Mesothelial cell of epicardium (in vitro differentiated cells): ENCODE results near the gene UBXN1. TPM values are rescaled to one million over a fixed set of nuclear protein-coding genes. Genes with fewer than 3 reads are reported as not detected.
A peak's percentile ranks its signal among the peaks of the same experiment; 100 is the strongest.

Source experiments
- DNase-seq, 2 experiments: peaks; one replicate each; pipeline ENCODE4 v3.0.0; 2021; ENCODE audit warnings: low spot score in 2 of 2; ENCODE audit not compliant: unreplicated experiment in 2 of 2
- H3K27ac Mint-ChIP-seq: 2 replicates; pipeline ENCODE4 v1.8.0; 2021; ENCODE audit warnings: mixed read lengths
- H3K27me3 Mint-ChIP-seq: 2 replicates; pipeline ENCODE4 v1.8.0; 2021; ENCODE audit warnings: low read depth, mixed read lengths
- H3K36me3 Mint-ChIP-seq: 2 replicates; pipeline ENCODE4 v1.8.0; 2021; ENCODE audit warnings: mixed read lengths
- H3K4me1 Mint-ChIP-seq: 2 replicates; pipeline ENCODE4 v1.8.0; 2021; ENCODE audit warnings: mixed read lengths
- H3K4me3 Mint-ChIP-seq: 2 replicates; pipeline ENCODE4 v1.8.0; 2021; ENCODE audit warnings: mild to moderate bottlenecking, moderate library complexity, mixed read lengths
- H3K9me3 Mint-ChIP-seq: 2 replicates; pipeline ENCODE4 v1.8.0; 2021; ENCODE audit warnings: mixed read lengths
- total RNA-seq: library from RNA; stranded (reverse); gene quantifications from 3 replicates; pipeline ENCODE4 v1.2.1, GENCODE V29; 2021
- TF ChIP-seq, protein P1 (sequence below): fragments of 200-600 bp; sonication (generic); IDR thresholded peaks from one replicate; pipeline ENCODE4 v1.5.0; 2021; ENCODE audit warnings: antibody characterized with exemption; ENCODE audit not compliant: unreplicated experiment

UBXN1 gene
- total RNA-seq, 1 donor from 2014 or later, result 119 TPM

DNA sequence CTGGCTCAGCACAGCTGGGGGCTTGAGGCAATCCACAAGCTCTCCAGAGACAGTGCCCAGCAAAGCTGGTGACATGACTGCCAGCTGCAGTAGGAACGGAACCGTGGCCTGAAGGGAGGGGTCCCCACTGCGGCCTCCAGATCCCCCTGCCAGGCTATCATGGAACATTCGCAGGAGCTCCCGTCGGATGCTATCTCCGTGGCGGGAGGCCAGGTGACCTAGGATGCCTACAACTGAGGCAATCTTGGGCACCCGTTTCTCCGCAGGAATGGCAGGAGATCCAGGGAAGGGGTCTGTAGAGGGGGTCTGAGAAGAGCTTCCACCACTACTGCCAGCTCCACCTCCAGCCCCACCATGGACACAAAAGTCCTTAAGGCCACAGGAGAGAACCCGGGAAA lies 29.9 kb downstream of the UBXN1 start:
- Mint-ChIP-seq H3K27ac (no peak overlapping the region), H3K4me3 (no peak overlapping the region), H3K36me3 (peaks cover 4% of the 10 kb centered on the region), H3K27me3 (no peaks in the 10 kb centered on the region), H3K9me3 (no peaks in the 10 kb centered on the region), H3K4me1 (peaks cover 25% of the 10 kb centered on the region)
- TF ChIP-seq, protein P1, sequence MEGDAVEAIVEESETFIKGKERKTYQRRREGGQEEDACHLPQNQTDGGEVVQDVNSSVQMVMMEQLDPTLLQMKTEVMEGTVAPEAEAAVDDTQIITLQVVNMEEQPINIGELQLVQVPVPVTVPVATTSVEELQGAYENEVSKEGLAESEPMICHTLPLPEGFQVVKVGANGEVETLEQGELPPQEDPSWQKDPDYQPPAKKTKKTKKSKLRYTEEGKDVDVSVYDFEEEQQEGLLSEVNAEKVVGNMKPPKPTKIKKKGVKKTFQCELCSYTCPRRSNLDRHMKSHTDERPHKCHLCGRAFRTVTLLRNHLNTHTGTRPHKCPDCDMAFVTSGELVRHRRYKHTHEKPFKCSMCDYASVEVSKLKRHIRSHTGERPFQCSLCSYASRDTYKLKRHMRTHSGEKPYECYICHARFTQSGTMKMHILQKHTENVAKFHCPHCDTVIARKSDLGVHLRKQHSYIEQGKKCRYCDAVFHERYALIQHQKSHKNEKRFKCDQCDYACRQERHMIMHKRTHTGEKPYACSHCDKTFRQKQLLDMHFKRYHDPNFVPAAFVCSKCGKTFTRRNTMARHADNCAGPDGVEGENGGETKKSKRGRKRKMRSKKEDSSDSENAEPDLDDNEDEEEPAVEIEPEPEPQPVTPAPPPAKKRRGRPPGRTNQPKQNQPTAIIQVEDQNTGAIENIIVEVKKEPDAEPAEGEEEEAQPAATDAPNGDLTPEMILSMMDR, result no peak
- DNase-seq, result no peak

DNA sequence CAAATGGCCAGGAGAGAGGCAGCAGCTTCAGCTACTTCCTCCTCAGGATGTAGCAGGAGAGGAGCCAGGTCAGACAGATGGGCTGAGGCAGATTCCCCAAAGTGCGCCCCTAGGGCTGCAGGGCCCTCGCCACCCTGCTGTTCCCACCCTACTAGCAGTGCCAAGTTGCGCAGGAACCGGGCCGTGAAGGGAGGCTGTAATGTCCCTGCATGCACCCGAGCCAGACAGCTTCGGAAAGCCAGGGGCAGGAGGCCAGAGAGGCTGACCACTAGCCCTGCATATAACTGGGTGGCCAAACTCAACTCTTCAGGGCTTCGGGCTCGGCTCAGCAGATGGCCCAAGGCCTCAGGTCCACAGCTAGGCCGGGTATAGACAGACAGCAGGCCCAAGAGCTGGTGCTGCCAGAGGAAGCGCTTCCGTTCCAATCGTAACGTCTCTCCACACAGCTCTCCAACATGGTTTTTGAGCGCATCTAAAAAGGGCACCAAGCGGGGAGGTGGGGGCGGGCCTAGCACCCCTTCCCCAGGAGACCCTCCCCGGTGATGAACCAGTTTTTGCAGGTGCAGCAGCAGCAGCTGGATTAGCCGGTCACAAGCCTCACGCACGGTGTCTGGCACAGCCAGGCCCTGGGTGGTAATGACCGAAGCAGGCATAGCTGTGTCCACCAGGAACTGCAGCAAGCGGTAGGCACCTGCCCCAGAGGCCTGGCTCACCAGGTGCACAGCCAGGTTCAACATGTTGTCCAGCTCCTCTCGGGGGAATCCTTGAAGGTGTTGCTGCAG lies 30.5 kb downstream of the UBXN1 start:
- TF ChIP-seq, protein P1, result no peak
- Mint-ChIP-seq H3K4me1 (peaks cover 22% of the 10 kb centered on the region), H3K4me3 (no peak overlapping the region)

DNA sequence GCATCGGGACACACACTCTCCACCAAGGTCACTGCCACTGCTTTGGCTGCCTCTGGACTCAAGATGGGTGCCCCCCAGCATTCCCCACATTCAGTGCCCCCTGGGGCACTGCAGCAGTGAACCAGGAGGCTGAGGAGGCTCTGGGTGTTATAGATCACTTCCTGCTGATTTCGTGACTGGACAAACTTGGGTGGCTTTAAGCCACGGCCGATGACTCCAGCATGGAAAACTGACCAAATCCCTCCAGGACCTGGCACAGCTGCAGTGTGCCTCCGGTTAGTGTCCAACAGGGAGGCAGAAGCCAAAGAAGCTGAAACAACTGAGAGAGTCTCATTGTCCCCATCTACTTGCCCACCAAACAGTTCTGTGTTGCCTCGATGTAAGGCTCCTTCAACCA lies 31.3 kb downstream of the UBXN1 start:
- DNase-seq, result no peak
- no peak overlapping the region for H3K27ac Mint-ChIP-seq
- H3K27me3 Mint-ChIP-seq, result no peaks in the 10 kb centered on the region
- H3K9me3 Mint-ChIP-seq, result no peaks in the 10 kb centered on the region
- no peak overlapping the region for H3K4me3 Mint-ChIP-seq
- peaks cover 4% of the 10 kb centered on the region for H3K36me3 Mint-ChIP-seq
- TF ChIP-seq, protein P1, result no peak
- peaks cover 19% of the 10 kb centered on the region for H3K4me1 Mint-ChIP-seq

More for the DNA sequence above, 30.5 kb downstream of the UBXN1 start:
- H3K36me3 Mint-ChIP-seq, result peaks cover 4% of the 10 kb centered on the region
- no peak overlapping the region for H3K27ac Mint-ChIP-seq
- H3K9me3 Mint-ChIP-seq, result no peaks in the 10 kb centered on the region
- H3K27me3 Mint-ChIP-seq, result no peaks in the 10 kb centered on the region
- no peak for DNase-seq

DNA sequence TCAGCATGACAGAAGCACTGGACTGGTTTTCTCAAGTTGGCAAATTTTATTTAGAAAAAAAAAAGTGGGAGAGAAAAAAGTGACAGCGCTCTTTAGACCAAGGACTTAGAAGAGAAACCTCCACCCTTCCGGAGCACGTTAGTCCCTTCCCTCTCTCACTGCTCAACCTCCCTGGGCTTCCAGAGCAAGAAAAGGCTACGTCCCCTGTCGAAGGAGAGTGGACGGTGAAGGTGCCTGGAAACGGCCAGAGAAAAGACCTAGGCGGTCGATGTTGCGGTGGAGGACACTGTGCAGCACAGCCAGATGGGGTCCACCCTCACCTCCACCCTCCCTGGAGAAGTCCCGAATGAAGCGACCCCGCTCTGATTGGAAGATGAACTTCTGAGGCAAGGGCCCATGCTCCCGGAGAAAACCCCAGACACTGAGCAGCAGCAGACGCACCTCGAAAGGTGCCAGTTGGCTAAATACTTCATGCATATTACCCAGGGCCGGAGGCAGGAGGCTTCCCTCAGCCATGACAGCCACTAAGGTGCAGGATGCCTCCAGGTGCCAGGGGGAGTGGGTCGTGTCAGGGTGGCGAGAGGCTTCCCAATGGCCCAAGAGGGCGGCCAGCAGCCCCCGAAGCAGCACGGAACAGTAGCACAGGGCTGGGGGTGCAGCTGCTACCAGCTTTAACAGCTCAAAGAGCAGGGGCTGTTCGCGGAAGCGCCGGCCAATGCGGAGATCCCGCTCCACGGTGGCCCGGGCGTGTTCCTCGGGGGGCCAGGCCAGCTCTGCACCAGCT lies 31.9 kb downstream of the UBXN1 start:
- no peaks in the 10 kb centered on the region for H3K9me3 Mint-ChIP-seq
- TF ChIP-seq, protein P1, result no peak
- no peaks in the 10 kb centered on the region for H3K27me3 Mint-ChIP-seq
- peaks cover 4% of the 10 kb centered on the region for H3K36me3 Mint-ChIP-seq
- peaks cover 15% of the 10 kb centered on the region for H3K4me1 Mint-ChIP-seq
- peak overlapping the region; percentile 96 for H3K27ac Mint-ChIP-seq
- DNase-seq, result no peak
- H3K4me3 Mint-ChIP-seq, result peak overlapping the region; percentile 92

DNA sequence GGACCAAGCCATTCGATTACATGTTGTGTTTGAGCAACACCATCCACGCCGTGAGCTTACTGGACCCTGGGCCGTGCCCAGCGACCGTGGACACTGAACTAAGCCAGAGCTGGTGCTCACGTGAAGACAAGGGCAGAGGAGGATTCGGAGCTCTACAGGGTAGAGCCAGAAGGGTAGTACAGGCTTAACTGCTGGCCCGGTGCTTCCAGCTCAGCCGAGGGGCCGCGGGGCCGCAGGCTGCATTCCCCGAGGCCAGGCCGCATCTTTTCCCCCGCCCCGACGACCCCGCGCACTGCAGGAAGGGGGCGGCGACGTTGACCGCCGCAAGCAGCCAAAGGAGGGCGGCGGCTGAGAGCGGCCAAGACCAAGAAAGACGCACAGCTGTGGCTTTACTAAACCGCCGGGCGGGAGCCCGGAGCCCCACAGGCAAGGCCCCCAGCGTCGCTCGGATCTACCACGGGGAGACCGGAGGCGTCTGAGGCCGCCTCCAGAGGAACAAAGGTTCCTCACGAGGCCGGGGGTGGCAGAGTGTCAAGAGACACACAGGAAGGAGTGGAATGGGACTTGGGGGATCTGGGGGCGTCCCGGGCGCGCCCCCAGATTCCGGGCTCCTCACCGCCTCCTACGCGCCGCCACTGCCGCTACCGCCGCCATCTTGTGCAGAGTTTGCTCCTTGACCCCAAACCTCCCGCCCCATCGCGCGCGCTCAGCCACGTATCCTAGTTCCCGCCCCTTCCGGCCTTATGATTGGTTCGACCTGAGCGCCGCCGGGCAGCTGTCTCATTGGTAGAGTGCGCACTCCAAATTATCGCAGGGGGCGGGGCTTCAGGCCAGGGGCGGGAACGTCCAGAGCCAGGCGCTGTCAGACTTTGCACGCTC lies 32.7 kb downstream of the UBXN1 start, which contains the start of gene GANAB:
Gene GANAB, minus strand, starts transcription at position 668 of the 879 bp plus-strand sequence. Its CDS starts 14 bp downstream, at position 654.
- peaks cover 4% of the 10 kb centered on the region for H3K36me3 Mint-ChIP-seq

More for the DNA sequence above, 32.7 kb downstream of the UBXN1 start, which contains the start of gene GANAB:
- DNase-seq, result peak; percentile 95 to 96
- Mint-ChIP-seq H3K27ac (peak within 1 kb of the TSS; percentile 96), H3K4me1 (peaks cover 12% of the 10 kb centered on the region), H3K9me3 (no peaks in the 10 kb centered on the region), H3K4me3 (peak within 1 kb of the TSS; percentile 92), H3K27me3 (no peaks in the 10 kb centered on the region)
- TF ChIP-seq, protein P1, result no peak
